ENCODE measurements around the gene HSPA4.
"Not testable (repeated sequence)": the region's sequence is repeated elsewhere in the genome, so short reads cannot be mapped to it uniquely, and the experiment has no call there.

Gene HSPA4

DNA sequence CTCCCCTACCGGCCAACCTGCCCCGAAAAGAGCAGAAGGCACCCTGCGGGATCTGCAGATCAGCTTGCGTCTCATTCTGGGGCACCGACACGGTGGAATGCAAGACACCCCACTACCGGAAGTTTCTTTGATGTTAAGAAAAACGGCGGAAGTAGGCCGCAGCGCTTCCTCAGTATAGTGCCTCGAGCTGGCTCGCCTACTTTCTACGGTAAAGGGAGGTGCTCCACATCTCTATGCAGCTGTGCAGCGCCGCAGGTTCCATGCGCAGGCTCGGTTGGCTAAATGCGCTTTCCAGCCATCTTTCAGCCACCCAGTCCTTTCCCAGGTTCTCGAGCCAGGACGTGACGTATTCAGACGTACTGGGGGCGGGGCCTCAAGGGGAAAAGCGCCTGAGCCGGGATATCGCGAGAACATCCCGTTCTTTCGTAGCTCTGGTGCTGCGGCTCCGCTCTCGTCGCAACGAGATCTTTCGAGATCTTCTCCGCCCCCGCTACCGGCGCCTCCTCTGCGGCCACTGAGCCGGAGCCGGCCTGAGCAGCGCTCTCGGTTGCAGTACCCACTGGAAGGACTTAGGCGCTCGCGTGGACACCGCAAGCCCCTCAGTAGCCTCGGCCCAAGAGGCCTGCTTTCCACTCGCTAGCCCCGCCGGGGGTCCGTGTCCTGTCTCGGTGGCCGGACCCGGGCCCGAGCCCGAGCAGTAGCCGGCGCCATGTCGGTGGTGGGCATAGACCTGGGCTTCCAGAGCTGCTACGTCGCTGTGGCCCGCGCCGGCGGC lies at the start of gene HSPA4:
HSPA4 (plus strand) TSS at position 472 of the 775 bp plus-strand sequence; CDS start at position 710, 238 bp downstream.
- DNase-seq (ENCODE audit: low spot score): peak; percentile 99

DNA sequence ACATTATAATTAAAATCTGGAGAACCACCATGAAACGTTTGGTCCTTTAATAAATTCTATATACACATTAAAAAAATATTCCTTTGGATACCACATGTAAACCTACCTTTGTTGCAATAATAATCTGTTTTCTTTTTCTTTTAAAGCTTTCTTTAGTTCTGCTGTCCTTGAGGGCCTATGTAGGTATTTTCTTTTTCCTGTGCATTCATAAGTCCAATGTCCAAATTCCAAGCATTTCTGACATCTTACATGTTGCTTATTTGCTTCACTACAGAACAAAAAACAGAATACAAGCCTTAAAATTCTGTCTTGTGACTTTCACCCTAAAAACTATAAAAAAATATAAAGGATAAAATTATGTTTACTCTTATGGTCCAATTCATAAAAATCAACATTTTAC lies 45.2 kb upstream of the HSPA4 start:
- DNase-seq (ENCODE audit: low spot score): peak; percentile 12

DNA sequence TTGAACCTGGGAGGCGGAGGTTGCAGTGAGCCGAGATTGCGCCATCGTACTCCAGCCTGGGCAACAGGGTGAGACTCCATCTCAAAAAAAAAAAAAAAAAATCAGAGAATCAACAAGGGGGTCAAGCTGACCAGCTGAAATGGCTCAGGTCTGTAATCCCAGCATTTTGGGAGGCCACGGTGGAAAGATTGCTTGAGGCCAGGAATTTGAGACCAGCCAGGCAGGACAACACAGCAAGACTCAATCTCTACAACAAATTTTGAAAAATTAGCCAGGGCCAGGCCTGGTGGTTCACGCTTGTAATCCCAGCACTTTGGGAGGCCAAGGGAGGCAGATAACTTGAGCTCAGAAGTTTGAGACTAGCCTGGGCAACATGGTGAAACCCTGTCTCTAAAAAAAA lies 43.4 kb upstream of the HSPA4 start:
- DNase-seq (ENCODE audit: low spot score): not testable (repeated sequence)

DNA sequence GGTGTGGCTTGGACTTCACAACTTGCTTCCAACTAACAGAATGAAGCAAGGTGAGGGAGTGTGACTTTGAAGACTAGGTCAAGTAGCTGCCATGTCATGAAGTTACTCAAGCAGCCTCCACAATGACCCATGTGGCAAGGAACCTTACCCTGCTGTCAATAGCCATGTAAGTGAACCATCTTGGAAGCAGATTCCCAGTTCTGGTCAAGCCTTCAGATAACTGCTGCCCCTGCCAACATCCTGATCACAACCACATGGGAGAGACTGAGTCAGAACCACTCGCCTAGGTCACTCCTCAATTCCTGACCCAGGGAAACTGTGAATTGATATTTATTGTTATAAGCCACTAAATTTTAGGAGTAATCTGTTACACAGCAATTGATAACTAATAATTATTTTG lies 36.3 kb upstream of the HSPA4 start:
- DNase-seq (ENCODE audit: low spot score): no peak

DNA sequence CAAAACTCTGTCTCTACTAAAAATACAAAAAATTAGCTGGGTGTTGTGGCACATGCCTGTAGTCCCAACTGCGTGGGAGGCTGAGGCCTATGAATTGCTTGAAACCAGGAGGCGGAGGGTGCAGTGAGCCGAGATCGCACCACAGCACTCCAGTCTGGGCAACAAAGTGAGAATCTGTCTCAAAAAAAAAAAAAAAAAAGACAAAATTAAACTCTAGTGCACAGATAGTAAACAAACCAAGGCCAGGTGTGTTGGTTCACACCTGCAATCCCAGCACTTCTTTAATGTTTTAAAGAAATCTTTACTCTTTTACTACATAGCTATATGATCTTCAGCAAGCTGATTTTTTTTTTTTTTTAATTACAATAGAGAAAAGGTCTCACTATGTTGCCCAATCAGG lies 33.8 kb upstream of the HSPA4 start:
- DNase-seq (ENCODE audit: low spot score): no peak

DNA sequence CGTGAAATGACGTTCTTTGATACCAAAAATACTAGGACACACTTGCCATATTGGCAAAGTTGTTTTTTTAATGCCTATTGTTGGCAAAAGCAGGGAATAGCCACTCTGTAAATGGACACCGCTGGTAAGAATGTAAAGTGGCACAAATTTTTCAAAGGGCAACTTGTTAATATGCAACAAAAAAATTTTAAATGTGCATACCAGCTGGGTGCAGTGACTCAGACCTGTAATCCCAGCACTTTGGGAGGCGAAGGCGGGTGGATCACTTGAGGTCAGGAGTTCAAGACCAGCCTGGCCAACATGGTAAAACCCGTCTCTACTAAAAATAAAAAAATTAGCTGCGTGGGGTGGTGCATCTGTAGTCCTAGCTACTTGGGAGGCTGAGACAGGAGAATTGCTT lies 32.3 kb upstream of the HSPA4 start:
- DNase-seq (ENCODE audit: low spot score): not testable (repeated sequence)

DNA sequence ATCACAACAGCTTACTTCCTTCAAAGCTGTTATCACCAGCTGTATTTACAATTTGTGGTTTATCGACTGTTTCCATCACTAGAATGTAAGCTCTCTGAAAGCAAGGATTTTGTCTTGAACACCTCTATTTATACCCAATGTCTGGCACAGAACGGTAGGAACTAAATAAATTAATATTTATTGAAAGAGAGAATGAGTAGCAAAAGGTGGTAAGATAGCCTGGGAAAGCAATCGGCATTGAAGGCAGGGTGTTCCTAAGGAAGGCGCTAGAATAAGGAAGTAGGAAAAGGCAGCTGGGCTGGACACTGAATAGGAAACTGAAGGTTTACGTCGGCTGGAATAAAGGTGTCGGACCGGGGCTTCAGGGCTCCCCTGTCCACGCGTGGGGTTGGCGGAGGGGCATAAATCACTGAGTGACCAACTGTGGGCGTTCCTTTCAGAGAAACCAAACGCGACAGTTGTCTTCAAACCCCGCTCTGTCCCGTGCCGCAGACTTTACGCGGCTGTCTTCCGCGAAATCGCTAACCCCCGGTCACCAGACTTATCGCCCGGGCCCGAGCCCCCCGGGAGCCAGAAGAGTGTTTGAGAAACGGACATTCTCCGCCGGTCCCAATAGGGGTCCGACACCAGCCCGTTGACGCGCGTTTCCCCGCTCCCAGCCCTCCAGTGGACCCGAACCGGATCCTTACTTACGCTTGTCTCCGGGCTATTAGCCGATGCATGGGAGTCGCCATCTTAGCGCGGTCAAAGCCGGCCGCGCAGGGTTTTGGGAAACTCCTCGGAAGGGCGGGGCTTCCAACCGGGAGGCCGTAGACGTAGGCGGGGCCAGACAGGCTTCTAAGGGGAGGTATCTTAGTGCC lies 25.8 kb upstream of the HSPA4 start, which contains the start of gene ZCCHC10:
ZCCHC10 (minus strand) TSS at position 746 of the 860 bp plus-strand sequence; CDS start at position 734, 12 bp downstream.
- peak; percentile 92 for DNase-seq (ENCODE audit: low spot score)

DNA sequence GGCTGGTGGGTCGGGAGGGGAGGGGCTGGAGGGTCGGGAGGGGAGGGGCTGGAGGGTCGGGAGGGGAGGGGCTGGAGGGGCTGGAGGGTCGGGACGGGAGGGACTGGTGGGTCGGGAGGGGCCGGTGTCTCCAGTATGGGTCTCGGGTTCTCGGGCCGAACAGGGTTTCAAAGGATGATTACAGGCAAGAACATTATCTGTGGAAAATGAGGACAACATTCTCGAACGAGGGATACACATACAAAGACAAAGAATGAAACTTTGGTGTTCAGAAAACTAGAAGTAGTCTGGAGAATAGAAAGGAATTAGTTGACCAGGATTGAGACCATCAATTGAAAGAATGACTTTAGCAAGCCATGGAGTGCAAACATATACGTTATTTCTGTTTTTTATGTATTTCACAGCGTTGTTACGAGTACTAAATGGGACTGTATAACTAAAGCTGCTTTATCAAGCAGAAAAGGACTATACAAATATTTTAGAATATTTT lies 25.1 kb upstream of the HSPA4 start:
- no peak for DNase-seq (ENCODE audit: low spot score)

DNA sequence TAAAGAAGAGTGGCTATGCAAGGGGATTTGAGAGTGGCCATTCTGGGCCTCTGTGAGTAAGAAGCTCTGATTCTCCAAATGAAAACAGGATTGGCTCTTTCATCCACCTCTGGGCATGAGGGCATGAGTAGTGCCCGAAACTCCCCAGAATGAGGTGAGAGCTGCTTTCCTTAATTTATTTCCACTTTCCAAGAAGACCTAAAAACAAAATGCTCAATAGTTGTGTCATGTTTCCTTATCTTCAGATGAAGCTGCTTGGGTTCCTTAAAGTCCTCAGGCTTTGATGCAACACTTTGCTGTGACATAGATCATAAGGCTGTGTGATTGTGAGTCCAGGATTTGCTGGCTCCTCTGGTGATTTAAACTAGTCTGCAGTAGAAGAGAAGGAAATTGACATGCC lies 22.4 kb upstream of the HSPA4 start:
- DNase-seq (ENCODE audit: low spot score): no peak

DNA sequence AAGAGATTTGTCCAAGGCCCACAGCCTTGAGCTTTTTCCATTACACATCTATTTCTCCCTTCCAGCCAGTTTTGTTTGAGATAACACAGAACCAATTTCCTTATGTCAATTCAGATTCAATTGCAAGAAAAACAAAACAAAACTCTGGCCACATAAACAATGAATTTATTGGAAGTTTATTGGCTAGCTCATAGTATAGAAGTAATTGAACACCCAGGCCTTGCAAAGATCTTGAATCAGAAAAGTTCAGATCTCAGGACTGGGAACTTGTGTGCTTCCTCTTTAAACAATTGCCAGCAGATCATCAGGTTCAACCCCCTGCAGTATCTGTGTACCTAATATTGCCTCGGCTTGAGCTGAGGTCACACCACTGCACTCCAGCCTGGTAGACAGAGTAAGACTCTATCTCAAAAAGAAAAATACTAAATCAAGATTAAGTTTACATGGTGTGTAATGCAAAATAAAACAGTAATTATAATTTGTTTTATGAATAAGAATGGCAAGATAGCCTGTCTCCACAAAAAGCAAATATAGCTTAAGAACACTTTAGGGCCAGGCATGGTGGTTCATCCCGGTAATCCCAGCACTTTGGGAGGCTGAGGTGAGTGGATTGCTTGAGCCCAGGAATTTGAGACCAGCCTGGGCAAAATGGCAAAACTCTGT lies 21.3 kb upstream of the HSPA4 start:
- no peak for DNase-seq (ENCODE audit: low spot score)

DNA sequence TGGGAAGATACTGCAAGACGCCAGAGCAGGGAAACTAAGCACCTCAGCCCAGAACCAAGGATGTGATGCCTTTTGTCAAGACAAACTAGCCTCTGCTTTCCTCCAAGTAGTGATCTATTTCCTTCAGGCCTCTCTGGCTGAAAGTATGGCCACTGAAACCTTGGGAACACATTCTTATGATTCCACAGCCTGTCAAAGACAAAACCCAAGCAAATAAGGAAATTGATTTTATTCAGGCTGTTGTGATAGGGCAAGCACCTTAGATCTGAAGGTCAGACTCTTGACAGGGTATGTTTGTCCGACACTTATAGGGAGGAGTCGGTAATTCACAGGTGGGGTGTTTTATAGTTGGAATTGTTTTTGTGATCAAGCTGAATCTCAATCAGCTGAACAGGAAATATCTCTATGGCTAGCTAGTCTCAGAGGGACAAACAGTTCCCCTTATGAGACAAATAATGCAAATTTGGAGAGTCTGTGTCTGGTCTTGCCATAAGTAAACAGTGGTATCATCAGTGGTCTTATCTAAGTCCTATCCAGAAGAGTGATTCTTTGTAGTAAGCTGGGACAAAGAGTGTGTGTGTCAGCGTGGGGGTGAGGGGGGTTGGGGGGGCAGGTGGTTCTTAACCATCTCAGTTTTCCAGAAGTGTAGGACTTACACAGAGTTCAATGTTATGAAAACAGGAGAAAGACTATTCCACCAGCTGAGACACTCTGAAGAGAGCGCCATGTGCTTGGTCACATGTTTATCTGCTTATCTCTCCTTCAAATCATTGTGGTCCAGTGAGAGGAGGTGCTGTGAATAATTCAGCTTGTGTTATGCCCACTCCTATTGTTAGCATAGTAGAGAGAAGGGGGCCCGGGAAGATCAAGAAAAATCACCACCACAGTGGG lies 18.7 kb upstream of the HSPA4 start:
- peak; percentile 23 for DNase-seq (ENCODE audit: low spot score)

DNA sequence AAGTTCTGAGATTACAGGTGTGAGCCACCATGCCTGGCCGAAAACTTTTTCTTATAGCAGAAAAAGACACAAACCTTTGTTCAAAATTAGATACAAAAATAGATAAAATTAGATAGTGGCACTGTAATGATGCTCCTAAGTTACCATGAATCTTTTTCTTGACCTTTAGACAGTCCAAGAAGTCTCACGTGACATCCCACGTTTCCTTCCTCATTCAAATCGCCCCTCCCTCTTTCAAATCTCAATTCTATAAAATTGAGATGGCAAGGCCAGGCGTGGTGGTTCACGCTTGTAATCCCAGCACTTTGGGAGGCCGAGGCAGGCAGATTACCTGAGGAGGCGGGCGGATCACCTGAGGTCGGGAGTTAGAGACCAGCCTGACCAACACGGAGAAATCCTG lies 17.7 kb upstream of the HSPA4 start:
- no peak for DNase-seq (ENCODE audit: low spot score)

DNA sequence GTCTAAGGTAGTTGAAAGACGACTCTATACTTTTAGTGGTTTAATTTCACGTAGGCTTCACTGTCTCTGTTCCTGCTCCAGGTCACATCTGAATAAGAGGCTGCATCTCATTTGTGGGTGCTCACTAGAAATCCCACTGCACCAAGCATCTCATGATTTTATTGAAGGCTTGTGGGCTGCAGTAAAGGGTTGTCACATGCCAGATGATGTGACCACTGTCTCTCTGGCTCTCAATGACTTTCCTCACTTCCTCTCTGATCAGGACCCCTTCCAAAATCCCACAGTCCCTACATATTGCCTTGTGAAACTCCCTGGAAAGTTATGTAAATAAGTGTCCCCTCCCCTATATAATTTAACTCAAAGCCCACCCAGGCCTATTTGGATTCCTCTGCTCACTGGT lies 16.6 kb upstream of the HSPA4 start:
- no peak for DNase-seq (ENCODE audit: low spot score)

DNA sequence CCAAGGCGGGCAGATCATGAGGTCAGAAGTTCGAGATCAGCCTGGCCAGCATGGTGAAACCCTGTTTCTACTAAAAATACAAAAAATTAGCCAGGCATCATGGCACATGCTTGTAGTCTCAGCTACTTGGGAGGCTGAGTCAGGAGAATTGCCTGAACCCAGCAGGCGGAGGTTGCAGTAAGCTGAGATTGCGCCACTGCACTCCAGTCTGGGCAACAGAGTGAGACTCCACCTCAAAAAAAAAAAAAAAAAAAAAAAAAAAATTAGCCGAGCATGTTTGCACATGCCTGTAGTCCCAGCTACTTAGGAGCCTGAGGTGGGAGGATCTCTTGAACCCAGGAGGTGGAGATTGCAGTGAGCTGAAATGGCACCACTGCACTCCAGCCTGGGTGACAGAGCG lies 15.1 kb upstream of the HSPA4 start:
- DNase-seq (ENCODE audit: low spot score): not testable (repeated sequence)

DNA sequence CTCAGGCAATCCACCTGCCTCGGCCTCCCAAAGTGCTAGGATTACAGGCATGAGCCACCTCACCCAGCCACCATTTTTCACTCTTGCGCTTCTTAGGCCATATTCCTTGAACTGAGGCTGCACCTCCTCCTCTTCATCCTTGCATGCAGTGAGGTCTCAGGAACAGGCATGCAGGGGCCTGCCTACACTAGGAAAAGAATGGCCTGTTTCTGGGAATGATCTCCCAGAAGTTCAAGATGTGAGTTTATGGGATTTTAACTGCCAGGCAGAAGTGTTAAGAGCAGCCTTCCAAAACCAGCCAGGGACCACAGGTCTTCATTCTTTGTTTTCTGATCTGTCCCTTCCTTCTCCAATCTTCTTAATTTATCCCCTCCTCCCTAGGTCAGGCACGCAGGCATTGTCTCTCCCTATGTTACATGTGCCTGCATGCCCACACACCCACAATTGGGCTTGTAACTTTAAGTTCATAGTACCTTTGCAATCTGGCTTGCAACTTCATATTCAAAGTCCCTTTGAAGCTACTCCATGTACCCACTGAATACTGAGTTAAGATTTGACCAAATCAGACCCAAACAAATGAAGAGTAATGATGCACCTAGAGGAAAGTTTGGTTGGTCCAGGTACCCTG lies 10.5 kb upstream of the HSPA4 start:
- DNase-seq (ENCODE audit: low spot score): no peak

DNA sequence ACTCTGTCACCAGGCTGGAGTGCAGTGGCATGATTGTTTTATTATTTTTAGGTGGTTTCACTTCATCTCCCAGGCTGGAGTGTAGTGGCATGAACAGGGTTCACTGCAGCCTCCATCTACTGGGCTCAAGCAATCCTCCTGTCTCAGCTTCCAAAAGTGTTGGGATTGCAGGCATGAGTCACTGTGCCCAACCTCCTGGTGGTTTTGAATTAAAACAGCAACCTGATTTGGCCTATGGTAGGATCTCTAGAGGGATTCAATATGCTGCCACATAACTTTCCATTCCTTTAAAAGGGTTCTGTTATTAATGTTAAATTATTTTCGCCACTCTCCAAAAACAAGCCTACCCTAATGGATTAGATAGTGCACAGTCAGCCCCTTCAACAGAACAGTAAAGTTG lies 9.9 kb upstream of the HSPA4 start:
- peak; percentile 46 for DNase-seq (ENCODE audit: low spot score)

DNA sequence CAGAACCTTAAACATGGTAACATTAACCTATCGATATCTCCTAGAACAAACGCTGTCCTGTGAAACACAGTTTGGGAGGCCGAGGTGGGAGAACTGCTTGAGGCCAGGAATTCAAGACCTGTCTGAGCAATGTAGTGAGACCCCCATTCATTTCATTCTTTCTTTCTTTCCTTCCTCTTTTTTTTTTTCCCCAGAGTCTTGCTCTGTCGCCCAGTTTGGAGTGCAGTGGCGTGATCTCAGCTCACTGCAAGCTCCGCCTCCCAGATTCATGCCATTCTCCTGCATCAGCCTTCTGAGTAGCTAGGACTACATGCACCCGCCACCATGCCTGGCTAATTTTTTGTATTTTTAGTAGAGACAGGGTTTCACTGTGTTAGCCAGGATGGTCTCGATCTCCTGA lies 5.3 kb upstream of the HSPA4 start:
- DNase-seq (ENCODE audit: low spot score): peak; percentile 17

DNA sequence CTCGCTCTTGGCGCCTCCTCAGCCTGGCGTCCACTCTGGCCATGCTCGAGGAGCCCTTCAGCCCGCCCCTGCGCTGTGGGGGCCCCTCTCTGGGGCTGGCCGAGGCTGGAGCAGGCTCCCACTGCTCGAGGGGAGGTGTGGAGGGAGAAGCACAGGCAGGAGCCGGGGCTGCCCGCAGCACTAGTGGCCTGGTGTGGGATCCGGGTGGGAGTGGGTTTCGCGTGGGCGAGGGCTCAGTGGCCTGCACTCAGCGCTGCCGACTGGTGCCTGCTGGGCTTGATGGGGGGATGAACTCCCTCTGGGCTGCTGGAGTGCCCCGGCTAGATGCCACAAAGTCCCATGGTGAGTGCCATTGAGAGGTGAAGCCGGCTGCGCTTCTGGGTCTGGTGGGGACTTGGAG lies 4.4 kb upstream of the HSPA4 start:
- no peak for DNase-seq (ENCODE audit: low spot score)

DNA sequence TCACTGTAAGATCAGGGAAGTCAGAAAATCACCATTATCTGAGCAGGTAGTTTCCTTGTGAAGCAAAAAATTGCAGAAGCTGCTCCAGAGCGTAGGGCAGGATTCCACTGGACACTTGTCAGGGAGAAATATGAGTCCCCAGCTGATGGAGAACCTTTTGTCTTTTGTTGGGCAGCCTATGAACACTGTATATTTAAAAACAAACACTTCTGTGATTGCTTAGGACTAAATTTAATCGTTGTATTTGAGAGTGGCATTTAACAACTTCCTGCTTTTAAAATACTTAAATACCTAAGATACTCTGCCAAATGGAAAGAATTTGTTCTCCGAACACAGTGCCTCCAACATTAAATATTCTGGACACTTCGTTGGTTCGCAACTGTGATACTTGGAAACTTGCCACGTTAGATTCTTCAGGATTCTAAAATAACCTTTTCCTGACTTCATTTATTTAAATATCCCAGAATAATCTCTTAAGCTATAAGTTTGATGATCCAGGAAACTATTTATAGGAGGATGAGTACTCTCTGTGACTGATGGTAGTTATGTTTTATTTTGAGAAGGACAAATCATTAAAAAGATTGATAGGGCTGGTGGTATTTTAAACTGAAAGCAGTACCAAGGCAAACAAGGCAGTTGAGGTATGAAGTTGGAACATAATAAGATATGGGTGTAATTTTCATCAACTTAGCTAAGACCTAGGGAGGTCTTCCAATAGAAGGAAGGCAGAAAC lies 2.7 kb upstream of the HSPA4 start:
- DNase-seq (ENCODE audit: low spot score): peak; percentile 8

DNA sequence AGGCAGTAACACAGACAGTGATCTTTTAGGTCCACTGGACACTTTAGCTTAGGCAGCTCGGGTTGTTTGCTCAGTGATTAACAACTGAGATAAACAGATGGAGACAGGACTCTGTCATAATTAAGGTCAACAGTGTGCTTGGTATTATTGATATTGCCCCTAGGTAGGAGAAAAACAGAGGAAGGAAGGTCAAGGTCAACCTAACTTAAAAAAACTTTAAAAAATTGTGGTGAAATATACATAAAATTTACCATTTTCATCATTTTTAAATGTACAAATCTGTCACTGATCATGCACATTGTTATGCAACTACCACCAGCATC lies 2.1 kb upstream of the HSPA4 start:
- DNase-seq (ENCODE audit: low spot score): no peak
